NCI-H460 (cell line): Measurements from ENCODE around the gene TIAM2. TPM values are rescaled to one million over a fixed set of nuclear protein-coding genes. Genes with fewer than 3 reads are reported as not detected.

Source experiments
- DNase-seq: peaks from one replicate; pipeline ENCODE4 v3.0.0-alpha.2; 2016; ENCODE audit warnings: low read depth; ENCODE audit errors: extremely low read depth
- total RNA-seq: library from RNA; depleted of rRNA; stranded (reverse); fragments of >200 nt; shearing (Covaris generic); gene quantifications from 2 replicates; pipeline ENCODE4 v1.2.3, GENCODE V29; 2014

TIAM2 gene
- total RNA-seq, 1 experiment from 2014 or later, result 2.8 TPM

- DNase-seq, result no peak
Measured at GRCh38 chr6:155270561-155271091, 275.5 kb downstream of the TIAM2 start.

- DNase-seq, result no peak
Measured at GRCh38 chr6:155271145-155271544, 276.0 kb downstream of the TIAM2 start.

- DNase-seq, result no peak
Measured at GRCh38 chr6:155272353-155273232, 277.5 kb downstream of the TIAM2 start.

- no peak for DNase-seq
Measured at GRCh38 chr6:155273431-155273830, 278.3 kb downstream of the TIAM2 start.

GRCh38 chr6:155274106-155274505 is 279.0 kb downstream of the TIAM2 start:
- DNase-seq, result no peak

- DNase-seq, result no peak
Measured at GRCh38 chr6:155274533-155274932, 279.4 kb downstream of the TIAM2 start.

GRCh38 chr6:155275808-155276480 is 280.8 kb downstream of the TIAM2 start:
- no peak for DNase-seq

GRCh38 chr6:155276638-155277037 is 281.5 kb downstream of the TIAM2 start:
- DNase-seq, result no peak

GRCh38 chr6:155278319-155279049 is 283.4 kb downstream of the TIAM2 start:
- DNase-seq, result no peak

GRCh38 chr6:155284775-155285174 is 289.7 kb downstream of the TIAM2 start:
- DNase-seq, result no peak

GRCh38 chr6:155287762-155288161 is 292.6 kb downstream of the TIAM2 start:
- DNase-seq, result no peak

- DNase-seq, result no peak
Measured at GRCh38 chr6:155290491-155290890, 295.4 kb downstream of the TIAM2 start.

- no peak for DNase-seq
Measured at GRCh38 chr6:155291291-155291690, 296.2 kb downstream of the TIAM2 start.

GRCh38 chr6:155292711-155293110 is 297.6 kb downstream of the TIAM2 start:
- no peak for DNase-seq

GRCh38 chr6:155297669-155298068 is 302.6 kb downstream of the TIAM2 start:
- DNase-seq, result no peak

- DNase-seq, result no peak
Measured at GRCh38 chr6:155301867-155302266, 306.8 kb downstream of the TIAM2 start.

GRCh38 chr6:155303361-155303870 is 308.3 kb downstream of the TIAM2 start:
- DNase-seq, result no peak

- DNase-seq, result no peak
Measured at GRCh38 chr6:155306958-155307357, 311.8 kb downstream of the TIAM2 start.
